DND-41 (cell line): ENCODE results near the gene PPP6R2.

ENCODE experiments used
- CTCF ChIP-seq: IDR thresholded peaks from 2 replicates; pipeline ENCODE4 v1.5.1; 2012; ENCODE audit warnings: borderline replicate concordance, low read length, moderate library complexity, mild to moderate bottlenecking; ENCODE audit not compliant: poor library complexity, severe bottlenecking; ENCODE audit errors: extremely low read depth
- EZH2 ChIP-seq: IDR thresholded peaks from 3 replicates; pipeline ENCODE4 v1.6.1; 2012; ENCODE audit warnings: borderline replicate concordance, low read depth, mild to moderate bottlenecking, moderate library complexity, low read length, inconsistent platforms; ENCODE audit not compliant: severe bottlenecking

GRCh38 chr22:50420581-50420980 is 77.5 kb downstream of the PPP6R2 start:
- no peak for TF ChIP-seq CTCF
- TF ChIP-seq EZH2: no peak
